ENCODE results near the gene TASOR. TPM values are rescaled to one million over a fixed set of nuclear protein-coding genes. Genes with fewer than 3 reads are reported as not detected.

The TASOR gene
- total RNA-seq, 1 donor from 2014 or later = 23.2 TPM

DNA sequence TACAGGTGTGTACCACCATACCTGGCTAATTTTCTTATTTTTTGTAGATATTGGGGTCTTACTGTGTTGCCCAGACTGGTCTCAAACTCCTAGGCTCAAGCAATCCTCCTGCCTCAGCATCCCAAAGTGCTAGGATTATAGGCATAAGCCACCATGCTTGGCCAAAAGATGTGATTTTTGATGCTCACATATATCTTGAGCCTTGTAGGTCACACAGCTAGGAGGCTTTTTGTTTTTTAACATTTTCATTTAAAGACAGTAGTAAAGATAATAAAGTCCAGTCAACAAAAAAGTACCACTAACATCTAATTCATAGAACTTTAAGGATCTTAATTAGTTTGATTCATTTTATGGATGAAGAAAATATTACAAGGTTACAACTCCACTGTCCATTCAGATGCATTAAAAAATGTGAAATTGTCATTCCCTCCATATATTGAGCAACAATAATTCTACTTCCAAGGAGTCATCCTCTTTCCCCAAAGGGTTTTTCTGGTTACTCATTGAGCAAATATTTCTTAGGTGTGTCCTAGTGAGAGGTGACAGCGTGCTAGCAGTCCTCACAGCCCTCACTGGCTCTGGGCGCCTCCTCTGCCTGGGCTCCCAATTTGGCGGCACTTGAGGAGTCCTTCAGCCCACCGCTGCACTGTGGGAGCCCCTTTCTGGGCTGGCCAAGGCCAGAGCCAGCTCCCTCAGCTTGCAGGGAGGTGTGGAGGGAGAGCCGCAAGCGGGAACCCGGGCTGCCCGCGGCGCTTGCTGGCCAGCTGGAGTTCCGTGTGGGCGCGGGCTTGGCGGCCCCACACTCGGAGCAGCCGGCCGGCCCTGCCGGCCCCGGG is 8.3 kb upstream of the TASOR start:
- ATAC-seq (no peak), DNase-seq (no peak)
- intact Hi-C loops (cut with micrococcal nuclease) = no loop called here

DNA sequence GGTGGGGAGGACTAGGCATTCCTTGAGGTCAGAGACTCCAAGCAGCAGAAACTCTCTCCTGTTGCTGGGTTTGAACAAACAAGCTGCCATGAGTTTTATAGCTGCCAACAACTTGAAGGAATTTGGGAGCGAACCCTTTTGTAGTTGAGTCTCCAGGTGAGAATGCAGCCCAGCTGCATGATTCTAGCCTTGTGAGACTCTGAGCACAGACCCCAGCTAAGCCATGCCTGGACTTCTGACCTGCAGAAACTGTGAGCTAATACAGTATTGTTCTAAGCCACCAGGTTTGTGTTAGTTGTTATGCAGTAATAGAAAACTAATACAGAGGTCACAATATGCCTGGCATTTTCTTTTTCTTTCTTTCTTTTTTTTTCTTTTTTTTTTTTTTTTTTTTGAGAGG is 6.2 kb upstream of the TASOR start:
- no peak for ATAC-seq
- DNase-seq = no peak
- intact Hi-C loops (cut with micrococcal nuclease) = no loop called here

DNA sequence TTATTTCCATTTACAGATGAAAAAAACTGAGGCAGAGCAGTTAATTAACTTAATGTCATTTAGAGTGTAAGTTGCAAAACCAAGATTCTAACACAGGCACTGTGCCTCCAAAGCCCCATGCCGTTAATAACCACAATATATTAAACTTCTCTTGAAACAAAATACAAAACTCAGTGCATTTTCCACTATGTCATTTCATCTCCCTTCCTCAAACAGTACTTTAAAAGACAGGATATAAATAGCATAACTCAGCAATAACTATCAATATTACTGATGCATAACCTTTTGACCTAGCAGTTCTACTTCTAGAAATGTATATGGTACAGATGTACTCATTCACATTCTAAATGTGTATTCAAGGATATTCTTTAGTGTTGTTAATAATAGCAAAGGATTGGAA is 5.1 kb upstream of the TASOR start:
- DNase-seq = no peak
- ATAC-seq = no peak
- intact Hi-C loops (cut with micrococcal nuclease) = no loop called here

DNA sequence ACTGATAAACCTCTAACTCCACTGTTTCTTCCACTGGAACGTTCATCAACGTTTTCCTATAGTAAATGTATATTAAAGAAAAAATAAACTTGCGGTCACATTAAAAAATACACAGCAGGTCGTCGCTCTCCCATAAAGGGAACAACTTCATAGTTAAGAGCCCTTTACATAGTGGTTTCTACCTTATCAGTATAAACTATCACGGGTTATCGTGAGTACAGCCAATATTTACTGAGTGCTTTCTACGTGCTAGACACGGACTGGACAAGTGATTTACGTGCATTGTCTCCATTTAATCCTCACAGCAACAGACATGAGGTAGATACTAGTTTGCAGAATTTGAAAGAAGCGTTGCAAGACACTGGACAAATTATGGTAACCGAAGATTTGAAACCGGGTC is 964 bp upstream of the TASOR start:
- ATAC-seq = no peak
- intact Hi-C loops (cut with micrococcal nuclease) = no loop called here

DNA sequence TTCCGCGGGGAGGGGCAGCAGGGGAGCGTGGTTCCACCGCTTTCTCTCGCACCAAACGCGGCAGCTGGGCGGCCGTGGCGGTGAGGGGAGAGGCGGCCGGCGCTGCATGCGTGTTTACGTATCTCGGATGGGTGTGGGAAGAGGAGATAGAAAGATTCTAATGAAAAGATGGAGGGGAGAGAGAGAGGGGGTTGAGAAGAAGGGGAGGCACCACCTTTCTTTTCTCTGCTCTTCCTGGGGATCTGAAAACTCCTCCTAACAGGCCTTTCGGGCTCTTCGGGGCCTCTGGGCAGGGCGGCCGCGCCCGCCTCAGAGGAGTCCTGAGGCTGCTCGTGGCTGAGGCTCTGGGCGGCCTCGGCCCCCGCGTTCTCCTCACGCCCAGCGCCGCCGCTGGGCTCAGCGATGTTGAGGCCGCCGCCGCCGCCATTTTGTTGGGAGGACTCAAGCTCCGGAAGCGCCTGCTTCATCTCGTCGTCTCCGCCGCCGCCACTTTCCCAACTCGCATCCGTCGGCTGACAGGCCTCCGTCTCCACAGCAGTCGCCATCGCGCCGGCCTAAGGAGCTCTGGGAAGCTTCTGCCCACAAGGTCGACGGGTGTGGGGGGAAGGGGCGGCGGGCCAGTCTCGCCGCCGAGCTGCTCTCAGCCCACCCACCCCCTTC is 473 bp downstream of the TASOR start:
- ATAC-seq = peak; percentile 83
- peak; percentile 82 for DNase-seq
- intact Hi-C loops (cut with micrococcal nuclease) = no loop called here

More for the DNA sequence above, 964 bp upstream of the TASOR start:
- DNase-seq = no peak

DNA sequence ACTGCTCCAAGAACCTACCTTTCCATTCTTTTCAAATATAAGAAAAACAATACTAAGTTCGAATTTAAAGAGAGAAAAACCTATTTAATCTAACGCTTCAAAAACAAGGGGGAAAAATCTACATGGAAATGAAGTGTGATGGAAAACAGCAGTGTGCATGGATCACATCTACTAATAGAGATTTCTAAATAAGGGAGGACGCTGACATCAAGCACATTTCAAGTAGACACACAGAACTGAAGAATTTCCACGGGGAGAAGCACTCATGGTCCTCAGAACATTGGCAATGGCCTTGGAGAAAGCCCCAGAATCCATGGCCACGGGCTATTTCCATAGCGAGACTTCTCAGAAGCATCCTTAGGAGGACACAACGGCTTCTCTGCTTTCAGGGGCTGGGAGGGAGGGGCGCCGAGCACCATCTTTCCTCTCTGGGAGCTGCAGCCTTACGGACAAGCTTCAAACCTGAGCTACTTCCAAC is 1.0 kb downstream of the TASOR start:
- no peak for ATAC-seq
- intact Hi-C loops (cut with micrococcal nuclease) = no loop called here

DNA sequence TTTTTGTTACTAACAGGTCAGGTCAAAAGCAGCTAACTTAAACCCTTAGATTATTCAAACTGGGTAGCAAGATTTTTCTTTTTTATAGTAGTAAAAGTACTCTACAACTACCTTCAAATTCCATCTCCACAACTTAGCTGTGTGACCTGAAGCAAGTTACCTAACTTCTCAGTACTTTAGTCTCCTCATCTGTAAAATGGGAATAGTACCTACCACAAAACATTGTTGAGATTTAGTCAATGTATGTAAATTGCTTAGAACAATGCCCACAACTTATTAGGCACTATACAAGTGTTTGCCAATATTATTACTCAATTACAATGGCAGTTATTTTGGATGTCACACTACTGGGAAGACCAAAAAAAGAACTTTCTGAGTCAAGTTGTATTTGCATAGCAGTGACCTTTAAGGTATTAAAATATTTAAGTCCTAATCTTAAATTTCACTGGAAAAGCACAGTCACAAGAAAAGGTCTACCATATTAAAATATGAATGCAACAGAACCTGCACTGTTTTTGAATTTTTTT is 2.9 kb downstream of the TASOR start:
- ATAC-seq (no peak), DNase-seq (no peak)
- intact Hi-C loops (cut with micrococcal nuclease) = no loop called here

More for the DNA sequence above, 1.0 kb downstream of the TASOR start:
- no peak for DNase-seq

DNA sequence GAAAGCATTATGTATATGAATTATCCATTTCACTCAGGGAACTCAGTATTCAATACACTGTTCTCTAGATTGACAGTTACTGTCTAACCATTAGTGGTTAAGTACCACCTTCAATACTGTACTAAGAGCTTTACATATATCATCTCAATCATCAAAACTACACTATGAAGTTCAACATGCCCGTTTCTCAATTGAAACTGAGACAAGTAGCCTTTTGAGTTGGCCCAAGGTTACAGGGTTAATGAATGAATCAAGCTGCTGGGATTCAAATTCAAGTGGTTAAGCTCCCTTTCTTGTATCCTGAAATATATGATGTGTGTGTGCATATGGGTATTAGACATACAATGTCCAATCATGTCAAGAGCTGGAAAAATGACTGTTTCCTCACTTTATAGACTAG is 5.8 kb downstream of the TASOR start:
- ATAC-seq (no peak), DNase-seq (no peak)
- intact Hi-C loops (cut with micrococcal nuclease) = no loop called here

DNA sequence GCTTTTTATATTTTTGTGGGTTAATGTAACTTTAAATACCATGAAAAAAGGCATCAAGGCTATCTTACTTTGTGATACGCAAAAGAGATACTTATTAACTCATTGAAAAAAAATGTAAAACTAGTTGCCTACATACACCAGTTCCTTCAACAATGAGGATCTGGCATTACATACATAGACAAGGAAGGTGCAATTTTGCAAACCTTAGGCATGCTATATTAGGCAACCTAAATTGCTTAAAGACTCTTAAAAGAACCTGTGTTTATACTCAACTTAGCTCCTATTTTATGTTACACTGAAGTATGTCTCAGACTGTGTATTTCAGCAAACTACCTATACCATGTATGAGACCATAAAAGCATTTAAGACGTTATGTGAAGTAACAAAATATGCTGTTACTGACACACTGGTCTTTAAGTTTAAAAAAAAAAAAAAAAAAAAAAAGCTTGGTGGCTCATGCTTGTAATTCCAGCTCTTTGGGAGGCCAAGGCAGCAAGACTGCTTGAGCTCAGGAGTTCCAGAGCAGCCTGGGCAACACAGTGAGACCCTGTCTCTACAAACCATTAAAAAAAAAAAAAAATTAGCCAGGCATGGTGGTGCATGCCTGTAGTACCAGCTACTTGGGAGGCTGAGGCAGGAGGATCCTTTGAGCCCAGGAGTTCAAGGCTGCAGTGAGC is 9.1 kb downstream of the TASOR start:
- DNase-seq (no peak), ATAC-seq (no peak)
- intact Hi-C loops (cut with micrococcal nuclease) = no loop called here

DNA sequence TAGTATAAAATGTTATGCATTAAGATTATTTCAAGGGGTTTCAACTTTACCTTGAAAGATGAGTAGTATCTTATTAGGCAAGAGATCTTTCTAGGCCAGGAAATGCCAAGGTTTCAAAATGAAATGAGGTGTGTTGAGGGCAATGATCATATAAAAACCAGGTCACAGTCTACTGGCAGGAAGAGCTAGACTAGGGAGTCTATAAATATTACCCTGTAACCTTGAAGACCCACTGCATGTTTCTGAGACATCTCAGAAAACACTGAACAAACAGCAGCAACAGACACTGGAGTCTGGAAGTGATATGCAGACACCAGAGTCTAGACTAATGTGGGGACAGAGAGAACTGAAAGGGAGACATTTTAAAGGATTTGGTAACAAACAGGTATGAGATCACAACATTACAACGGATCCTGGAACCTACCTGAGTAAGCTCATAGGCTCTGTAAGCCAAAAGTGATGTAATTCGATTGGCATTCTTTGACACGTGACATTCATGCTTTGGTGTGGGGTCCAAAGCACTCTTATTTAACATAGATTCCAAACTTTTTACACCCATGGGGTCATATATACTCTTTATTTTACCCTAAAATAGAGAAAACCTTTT is 15.0 kb downstream of the TASOR start:
- DNase-seq (no peak), ATAC-seq (no peak)
- intact Hi-C loops (cut with micrococcal nuclease) = no loop called here

DNA sequence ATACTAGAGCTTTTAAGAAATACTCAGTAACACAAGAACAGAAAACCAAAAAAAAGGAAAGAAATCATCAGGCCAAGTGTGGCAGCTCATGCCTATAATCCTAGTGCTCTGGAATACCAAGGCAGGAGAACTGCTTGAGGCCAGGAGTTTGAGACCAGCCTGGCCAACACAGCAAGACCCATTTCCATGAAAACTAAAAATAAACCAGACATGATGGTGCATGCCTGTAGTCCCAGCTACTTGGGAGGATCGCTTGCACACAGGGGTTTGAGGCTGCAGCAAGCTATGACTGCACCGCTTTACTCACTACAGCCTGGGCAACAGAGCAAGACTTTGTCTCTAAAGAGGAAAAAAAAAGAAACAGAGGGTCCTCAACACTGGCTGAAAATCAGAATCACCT is 18.2 kb downstream of the TASOR start:
- intact Hi-C loops (cut with micrococcal nuclease) = no loop called here
- ATAC-seq (no peak), DNase-seq (no peak)

DNA sequence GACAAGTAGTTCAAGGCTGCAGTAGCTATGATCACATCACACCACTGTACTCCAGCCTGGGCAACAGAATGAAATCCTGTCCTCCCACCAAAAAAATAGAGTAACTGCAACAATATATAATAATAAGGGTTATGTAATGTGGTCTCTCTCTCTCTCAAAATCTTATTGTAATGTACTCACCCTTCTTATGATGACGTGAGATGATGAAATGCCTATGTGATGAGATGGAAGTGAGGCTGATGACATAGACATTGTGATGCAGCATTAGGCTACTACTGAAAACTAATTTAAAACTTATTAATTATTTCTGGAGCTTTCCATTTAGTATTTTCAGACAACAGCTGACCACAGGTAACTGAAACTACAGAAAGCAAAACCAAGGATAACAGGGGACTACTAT is 27.4 kb downstream of the TASOR start:
- DNase-seq (no peak), ATAC-seq (no peak)
- intact Hi-C loops (cut with micrococcal nuclease) = no loop called here

DNA sequence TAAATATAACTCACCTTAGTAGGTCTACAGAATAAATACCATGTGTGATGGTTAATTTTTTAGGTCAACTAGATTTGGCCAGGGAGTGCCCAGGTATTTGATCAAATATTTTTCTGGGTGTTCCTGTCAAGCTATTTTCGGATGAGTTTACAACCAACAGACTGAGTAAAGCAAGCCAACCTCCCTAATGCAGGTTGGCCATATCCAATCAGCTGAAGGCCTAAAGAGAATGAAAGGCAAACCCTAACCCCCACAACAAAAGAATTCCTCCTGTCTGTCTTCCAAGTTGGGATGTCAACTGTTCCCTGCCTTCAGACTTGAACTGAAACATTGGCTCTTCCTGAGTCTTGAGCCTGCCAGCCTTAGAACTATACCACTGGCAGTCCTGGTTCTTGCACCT is 28.6 kb downstream of the TASOR start:
- DNase-seq (no peak), ATAC-seq (peak; percentile 40)
- intact Hi-C loops (cut with micrococcal nuclease) = no loop called here

DNA sequence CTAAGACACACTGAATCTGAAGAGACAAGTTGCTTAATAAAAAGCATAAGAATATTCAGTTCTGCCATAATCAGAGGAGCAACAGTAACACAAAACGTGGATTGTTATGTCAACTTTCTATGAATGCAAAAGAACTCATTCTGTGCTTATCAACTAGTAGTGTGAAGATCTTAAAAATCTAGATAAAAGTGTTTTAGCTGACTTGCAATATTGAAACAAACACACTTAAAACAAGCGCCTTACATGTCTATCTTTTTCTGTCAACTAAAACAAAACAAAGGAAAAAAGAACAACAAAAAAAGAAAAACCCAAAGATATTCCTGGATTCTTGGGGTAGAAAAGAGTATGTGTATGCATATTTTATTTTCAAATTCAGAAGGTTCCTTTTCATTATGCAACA is 37.7 kb downstream of the TASOR start:
- intact Hi-C loops (cut with micrococcal nuclease) = no loop called here
- no peak for DNase-seq
- ATAC-seq = no peak

DNA sequence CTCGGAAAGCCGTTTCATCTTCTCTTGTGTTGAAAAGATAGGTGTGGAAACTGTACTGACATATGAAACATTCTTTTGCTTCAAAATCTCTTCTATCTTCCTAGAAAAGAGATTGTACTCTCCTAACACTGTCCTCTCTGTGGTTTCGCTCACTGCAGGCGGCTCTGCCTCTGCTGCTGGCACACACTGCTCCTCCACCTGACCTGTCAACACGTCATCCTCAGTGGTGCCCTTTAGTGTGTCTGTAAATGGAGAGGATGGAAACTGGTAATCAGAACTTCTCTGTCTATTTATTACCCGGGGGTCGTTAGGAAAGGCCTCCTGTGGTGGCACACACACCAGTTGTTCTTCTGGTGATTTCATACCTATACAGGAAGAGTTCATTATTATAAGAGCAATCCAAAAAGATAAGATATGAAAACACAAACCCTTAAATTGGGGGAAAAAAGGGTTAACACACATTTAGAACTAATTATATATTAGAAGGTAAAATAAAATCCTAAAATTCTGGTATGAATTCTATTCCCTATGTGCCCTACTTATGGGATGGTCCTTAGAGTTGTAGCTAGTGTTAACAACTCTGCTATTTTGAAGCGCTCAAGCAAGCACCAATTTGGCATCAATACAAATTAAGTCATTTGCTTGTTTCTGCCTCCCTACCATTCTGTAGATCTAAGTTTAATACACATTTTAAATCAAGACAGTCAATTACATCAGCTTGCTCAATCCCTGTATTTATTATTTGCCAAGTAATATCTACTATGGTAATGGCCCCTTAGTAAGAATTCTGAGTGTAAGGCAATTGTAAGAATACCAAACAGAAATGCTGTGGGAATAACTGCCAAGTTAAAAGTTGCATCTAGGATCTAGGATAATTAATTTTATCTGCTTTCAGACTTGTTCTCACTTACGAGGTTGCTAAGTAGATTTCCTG is 49.2 kb downstream of the TASOR start:
- peak; percentile 97 for ATAC-seq
- intact Hi-C loops (cut with micrococcal nuclease) = no loop called here

More for the DNA sequence above, 49.2 kb downstream of the TASOR start:
- peak; percentile 65 for DNase-seq

Measured in left ventricle myocardium superior (tissue), 1 donor.